ENCODE data around the gene DSCAML1.

Gene DSCAML1

DNA sequence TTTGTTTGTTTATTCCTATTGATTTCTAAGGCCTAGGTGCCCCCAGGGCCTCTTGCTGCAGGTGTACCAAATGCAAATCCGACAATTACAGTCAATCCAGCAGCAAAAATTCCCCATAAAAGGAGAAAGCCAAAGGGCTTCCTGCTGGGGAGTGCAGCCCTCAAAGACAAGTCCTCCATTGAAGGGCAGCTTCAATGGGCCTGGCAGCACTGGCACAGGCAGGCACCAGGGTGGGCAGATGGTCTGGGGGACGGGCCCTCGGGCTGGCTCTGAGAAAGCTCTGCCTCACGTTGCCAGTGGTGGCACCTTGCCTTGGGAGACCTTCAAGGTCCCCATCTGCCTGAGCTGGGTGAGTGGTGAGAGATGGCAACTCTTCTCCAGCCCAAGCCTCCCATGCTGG is 128.0 kb downstream of the DSCAML1 start:
- H2AFZ ChIP-seq (ENCODE audit: low read depth, low read length), result no peak overlapping the region
- TF ChIP-seq, protein P1, sequence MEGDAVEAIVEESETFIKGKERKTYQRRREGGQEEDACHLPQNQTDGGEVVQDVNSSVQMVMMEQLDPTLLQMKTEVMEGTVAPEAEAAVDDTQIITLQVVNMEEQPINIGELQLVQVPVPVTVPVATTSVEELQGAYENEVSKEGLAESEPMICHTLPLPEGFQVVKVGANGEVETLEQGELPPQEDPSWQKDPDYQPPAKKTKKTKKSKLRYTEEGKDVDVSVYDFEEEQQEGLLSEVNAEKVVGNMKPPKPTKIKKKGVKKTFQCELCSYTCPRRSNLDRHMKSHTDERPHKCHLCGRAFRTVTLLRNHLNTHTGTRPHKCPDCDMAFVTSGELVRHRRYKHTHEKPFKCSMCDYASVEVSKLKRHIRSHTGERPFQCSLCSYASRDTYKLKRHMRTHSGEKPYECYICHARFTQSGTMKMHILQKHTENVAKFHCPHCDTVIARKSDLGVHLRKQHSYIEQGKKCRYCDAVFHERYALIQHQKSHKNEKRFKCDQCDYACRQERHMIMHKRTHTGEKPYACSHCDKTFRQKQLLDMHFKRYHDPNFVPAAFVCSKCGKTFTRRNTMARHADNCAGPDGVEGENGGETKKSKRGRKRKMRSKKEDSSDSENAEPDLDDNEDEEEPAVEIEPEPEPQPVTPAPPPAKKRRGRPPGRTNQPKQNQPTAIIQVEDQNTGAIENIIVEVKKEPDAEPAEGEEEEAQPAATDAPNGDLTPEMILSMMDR (IDR thresholded peaks at IDR 0.05; ENCODE audit: low read depth, low read length), result no peak
- TF ChIP-seq EZH2phosphoT487 (IDR thresholded peaks at IDR 0.05; ENCODE audit: low read depth), result no peak
- no peak overlapping the region for H3K4me3 ChIP-seq (ENCODE audit: low read length)
- H3K9ac ChIP-seq (ENCODE audit: low read length), result no peak overlapping the region
- H3K36me3 ChIP-seq (replicated peaks; ENCODE audit: low read depth, low read length), result no peaks in the 10 kb centered on the region
- H3K4me1 ChIP-seq (ENCODE audit: low read length), result no peaks in the 10 kb centered on the region
- no peaks in the 10 kb centered on the region for H3K79me2 ChIP-seq (ENCODE audit: low read length)
- H3K9me3 ChIP-seq (ENCODE audit: insufficient read depth, low read length), result no peaks in the 10 kb centered on the region
- H3K4me2 ChIP-seq (ENCODE audit: low read length), result no peak overlapping the region
- no peaks in the 10 kb centered on the region for H4K20me1 ChIP-seq (ENCODE audit: insufficient read depth, low read length)
- peaks cover 37% of the 10 kb centered on the region for H3K27me3 ChIP-seq (ENCODE audit: low read depth, low read length)
- H3K27ac ChIP-seq (ENCODE audit: low read length), result no peak overlapping the region

DNA sequence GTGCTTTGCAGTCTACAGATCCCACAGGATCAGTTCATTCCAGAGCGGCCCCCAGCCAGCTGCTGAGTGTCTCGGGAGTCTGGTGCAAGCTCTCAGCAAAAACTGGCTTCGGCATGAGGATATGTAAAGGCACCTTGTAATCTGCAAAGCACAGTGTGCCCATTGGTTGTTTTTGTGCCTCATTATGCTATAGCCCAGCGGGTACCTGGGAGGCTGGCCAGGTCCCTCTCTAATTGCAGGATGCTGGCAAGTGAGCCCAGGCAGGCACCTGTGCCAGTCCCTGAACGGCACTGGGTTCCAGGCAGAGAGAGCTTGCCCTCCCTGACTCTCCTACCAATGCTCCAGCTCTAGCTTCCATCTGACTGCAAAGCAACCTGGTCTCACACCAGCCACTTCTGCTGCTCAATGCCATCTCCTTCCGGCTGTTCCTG is 128.7 kb downstream of the DSCAML1 start:
- TF ChIP-seq EZH2phosphoT487 (IDR thresholded peaks at IDR 0.05; ENCODE audit: low read depth), result no peak
- TF ChIP-seq, protein P1 (IDR thresholded peaks at IDR 0.05; ENCODE audit: low read depth, low read length), result no peak
- Histone ChIP-seq H3K27me3 (ENCODE audit: low read depth, low read length) (peaks cover 33% of the 10 kb centered on the region), H3K79me2 (ENCODE audit: low read length) (no peaks in the 10 kb centered on the region), H4K20me1 (ENCODE audit: insufficient read depth, low read length) (no peaks in the 10 kb centered on the region), H3K9me3 (ENCODE audit: insufficient read depth, low read length) (no peaks in the 10 kb centered on the region), H3K4me3 (ENCODE audit: low read length) (no peak overlapping the region), H3K36me3 (replicated peaks; ENCODE audit: low read depth, low read length) (no peaks in the 10 kb centered on the region), H3K27ac (ENCODE audit: low read length) (no peak overlapping the region), H3K9ac (ENCODE audit: low read length) (no peak overlapping the region), H3K4me1 (ENCODE audit: low read length) (no peaks in the 10 kb centered on the region), H2AFZ (ENCODE audit: low read depth, low read length) (no peak overlapping the region), H3K4me2 (ENCODE audit: low read length) (no peak overlapping the region)

DNA sequence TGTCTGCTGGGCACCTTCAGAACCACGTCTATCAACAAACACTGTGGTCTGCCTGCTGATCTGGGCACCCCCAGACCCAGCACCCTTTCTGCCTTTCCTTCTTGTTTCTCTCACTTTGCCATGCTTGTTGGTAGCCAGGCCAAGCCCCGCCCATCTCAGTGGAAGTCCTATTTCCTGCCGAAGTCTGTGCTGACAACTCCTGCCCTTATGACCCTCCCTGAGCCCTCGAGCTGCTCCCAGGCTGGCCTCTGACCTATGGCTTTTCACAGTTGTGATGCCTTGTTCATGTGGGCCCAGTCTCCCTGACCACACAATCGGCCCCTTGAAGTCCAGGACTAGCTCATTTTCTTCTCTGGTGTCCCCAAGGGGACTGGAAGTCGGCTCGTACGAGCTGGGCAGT is 132.1 kb downstream of the DSCAML1 start:
- Histone ChIP-seq H2AFZ (ENCODE audit: low read depth, low read length) (no peak overlapping the region), H3K79me2 (ENCODE audit: low read length) (no peaks in the 10 kb centered on the region), H3K4me2 (ENCODE audit: low read length) (no peak overlapping the region), H3K36me3 (replicated peaks; ENCODE audit: low read depth, low read length) (no peaks in the 10 kb centered on the region), H3K27me3 (ENCODE audit: low read depth, low read length) (0 out of 2 replicates have a peak, but pooled peaks cover 12% of the 10 kb centered on the region), H3K4me1 (ENCODE audit: low read length) (no peaks in the 10 kb centered on the region), H3K27ac (ENCODE audit: low read length) (no peak overlapping the region), H4K20me1 (ENCODE audit: insufficient read depth, low read length) (no peaks in the 10 kb centered on the region), H3K9me3 (ENCODE audit: insufficient read depth, low read length) (no peaks in the 10 kb centered on the region), H3K9ac (ENCODE audit: low read length) (no peak overlapping the region), H3K4me3 (ENCODE audit: low read length) (no peak overlapping the region)
- TF ChIP-seq, protein P1 (IDR thresholded peaks at IDR 0.05; ENCODE audit: low read depth, low read length), result no peak
- no peak for TF ChIP-seq EZH2phosphoT487 (IDR thresholded peaks at IDR 0.05; ENCODE audit: low read depth)

DNA sequence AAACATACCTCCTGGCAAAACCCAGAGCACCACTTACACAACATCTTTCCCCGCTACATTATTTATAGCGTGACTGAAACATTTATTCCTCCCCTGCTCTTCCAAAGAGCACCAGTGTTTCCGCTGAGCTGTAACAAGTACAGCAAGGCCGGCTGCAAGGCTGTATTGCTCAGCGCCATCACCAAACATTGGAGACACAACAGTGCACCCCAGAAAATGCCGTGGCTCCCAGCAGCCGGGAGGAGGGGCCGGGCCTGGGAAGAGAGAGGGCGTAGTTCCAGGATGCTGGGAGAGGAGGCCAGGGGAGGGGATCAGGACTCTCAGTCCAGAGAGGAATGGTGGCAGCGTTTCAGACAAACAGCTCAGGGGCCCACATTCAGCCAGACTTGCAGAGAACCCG is 133.2 kb downstream of the DSCAML1 start:
- no peak overlapping the region for H2AFZ ChIP-seq (ENCODE audit: low read depth, low read length)

More for the DNA sequence above, 133.2 kb downstream of the DSCAML1 start:
- Histone ChIP-seq H3K79me2 (ENCODE audit: low read length) (no peaks in the 10 kb centered on the region), H3K9me3 (ENCODE audit: insufficient read depth, low read length) (no peaks in the 10 kb centered on the region), H3K27me3 (ENCODE audit: low read depth, low read length) (peaks cover 8% of the 10 kb centered on the region; the same call in 1 of the 2 replicates), H3K4me1 (ENCODE audit: low read length) (no peaks in the 10 kb centered on the region), H3K9ac (ENCODE audit: low read length) (no peak overlapping the region), H3K27ac (ENCODE audit: low read length) (no peak overlapping the region), H3K4me2 (ENCODE audit: low read length) (no peak overlapping the region), H3K36me3 (replicated peaks; ENCODE audit: low read depth, low read length) (no peaks in the 10 kb centered on the region), H3K4me3 (ENCODE audit: low read length) (no peak overlapping the region), H4K20me1 (ENCODE audit: insufficient read depth, low read length) (no peaks in the 10 kb centered on the region)
- TF ChIP-seq EZH2phosphoT487 (IDR thresholded peaks at IDR 0.05; ENCODE audit: low read depth), result no peak
- TF ChIP-seq, protein P1 (IDR thresholded peaks at IDR 0.05; ENCODE audit: low read depth, low read length), result no peak
